HT-29 (cell line): ENCODE measurements around the gene GGT5. TPM values are rescaled to one million over a fixed set of nuclear protein-coding genes. Genes with fewer than 3 reads are reported as not detected.
"Not testable (repeated sequence)": the region's sequence is repeated elsewhere in the genome, so short reads cannot be mapped to it uniquely, and the experiment has no call there.

Experiments used
- DNase-seq: peaks from one replicate; pipeline ENCODE4 v3.0.0-alpha.2; 2015; ENCODE audit warnings: low spot score
- total RNA-seq: library from RNA; depleted of rRNA; stranded (reverse); fragments of >200 nt; shearing (Covaris generic); gene quantifications from 2 replicates; pipeline ENCODE4 v1.2.3, GENCODE V29; 2014; rRNA removed

The GGT5 gene, protein sequence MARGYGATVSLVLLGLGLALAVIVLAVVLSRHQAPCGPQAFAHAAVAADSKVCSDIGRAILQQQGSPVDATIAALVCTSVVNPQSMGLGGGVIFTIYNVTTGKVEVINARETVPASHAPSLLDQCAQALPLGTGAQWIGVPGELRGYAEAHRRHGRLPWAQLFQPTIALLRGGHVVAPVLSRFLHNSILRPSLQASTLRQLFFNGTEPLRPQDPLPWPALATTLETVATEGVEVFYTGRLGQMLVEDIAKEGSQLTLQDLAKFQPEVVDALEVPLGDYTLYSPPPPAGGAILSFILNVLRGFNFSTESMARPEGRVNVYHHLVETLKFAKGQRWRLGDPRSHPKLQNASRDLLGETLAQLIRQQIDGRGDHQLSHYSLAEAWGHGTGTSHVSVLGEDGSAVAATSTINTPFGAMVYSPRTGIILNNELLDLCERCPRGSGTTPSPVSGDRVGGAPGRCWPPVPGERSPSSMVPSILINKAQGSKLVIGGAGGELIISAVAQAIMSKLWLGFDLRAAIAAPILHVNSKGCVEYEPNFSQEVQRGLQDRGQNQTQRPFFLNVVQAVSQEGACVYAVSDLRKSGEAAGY
- 0.10 TPM in 1 of 2 replicates, not detected in the other for total RNA-seq

DNA sequence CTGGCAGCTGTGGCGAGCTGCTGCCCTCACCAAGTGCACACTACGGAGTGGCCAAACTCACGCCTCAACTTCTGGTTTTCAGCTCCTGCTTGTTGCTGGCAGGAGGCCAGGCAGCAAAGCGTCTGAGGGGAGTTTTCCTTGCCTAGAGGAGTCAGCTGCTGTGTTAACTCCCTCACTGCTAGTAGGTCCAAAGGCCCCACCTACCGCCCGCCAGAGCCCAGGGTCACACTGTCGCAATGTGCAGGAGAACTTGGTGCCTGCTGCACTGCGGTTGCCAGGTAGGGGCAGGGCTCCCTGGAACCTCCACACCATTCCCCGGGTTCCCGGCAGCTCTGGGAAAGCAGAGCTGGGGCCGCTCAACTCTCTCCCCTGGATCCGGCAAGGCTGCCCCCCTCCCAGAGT, at the start of gene GGT5:
Gene GGT5, minus strand, starts transcription at position 53 of the 402 bp plus-strand sequence. CDS start 357 bp downstream, outside the sequence.
- DNase-seq = not testable (repeated sequence)

DNA sequence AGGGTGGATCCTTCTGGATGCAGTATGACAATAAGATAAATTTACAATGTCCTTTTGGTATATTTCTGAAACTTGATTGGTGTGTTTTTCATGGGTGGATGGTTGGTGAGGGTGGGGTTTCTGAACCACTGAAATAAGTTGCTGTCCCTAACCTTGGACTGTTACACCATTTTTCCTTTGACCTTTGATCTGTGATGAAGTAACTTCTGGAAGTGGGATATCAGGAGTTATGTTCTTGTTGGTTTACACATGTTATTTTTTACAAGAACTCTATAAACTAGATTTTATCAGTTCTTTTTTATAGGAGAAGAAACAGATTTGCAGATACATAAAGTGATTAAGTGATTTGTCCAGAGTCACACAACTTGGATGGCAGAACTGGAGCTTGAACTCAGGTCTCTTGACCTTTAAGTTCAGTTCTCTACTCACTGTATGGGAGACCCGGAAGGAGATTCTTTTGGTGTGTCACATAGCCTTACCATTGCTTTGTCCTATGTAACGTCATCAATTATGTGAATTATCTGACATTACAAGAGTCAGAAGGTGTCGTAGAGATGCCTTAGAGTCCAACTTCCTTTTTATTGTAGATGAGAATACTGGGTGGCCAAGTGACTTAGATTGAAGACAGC, 47.4 kb upstream of the GGT5 start:
- DNase-seq = not testable (repeated sequence)

DNA sequence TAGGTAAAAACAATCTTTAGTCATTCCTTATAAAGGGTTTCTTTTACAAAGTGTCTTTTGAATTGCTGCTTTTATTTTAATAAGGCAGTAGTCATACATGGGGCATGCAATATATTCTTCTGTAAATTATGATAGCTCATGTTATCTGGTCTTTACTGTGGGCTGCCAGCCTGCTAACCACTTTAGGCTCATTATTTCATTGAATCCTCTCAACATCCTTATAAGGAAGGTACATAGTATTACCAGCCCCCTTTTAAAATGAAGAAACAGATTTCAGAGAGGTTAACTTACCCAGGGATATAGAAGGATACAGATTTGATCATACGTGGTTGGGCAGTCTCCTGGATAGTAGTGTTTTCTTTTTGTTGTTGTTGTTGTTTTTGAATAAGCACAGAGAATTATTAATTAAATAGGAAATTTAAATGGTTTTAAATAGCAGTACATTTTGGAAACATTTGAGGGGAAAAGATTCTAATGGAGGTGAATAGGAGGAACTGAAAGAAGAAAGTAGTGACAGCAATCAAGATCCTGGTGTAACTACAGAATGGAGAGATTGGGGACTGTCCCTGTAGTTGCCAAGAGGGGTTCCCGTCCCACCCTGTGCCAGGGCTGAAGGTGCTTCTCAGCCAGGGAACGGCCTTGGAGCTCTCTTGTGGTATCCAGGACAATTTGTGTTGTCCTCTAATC, 46.8 kb upstream of the GGT5 start:
- no peak for DNase-seq

DNA sequence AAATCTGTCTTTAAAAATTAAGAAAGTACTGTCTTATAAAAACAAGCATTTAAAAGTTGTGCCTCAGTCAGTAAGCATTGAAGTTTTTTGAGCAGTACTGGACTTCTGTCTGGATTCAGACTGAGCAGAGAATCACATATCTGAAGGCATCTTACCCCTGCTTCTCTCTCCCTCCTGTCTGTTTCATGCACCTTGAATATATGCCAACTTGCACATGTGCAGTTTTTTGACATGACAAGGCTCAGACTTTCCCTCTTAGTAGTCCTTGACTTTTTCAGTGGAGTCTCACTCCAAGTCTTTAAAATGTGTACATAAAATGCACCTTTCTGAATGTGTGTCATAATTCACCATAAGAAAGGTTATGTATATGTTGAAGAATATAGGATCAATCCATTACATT, 45.6 kb upstream of the GGT5 start:
- DNase-seq = no peak

DNA sequence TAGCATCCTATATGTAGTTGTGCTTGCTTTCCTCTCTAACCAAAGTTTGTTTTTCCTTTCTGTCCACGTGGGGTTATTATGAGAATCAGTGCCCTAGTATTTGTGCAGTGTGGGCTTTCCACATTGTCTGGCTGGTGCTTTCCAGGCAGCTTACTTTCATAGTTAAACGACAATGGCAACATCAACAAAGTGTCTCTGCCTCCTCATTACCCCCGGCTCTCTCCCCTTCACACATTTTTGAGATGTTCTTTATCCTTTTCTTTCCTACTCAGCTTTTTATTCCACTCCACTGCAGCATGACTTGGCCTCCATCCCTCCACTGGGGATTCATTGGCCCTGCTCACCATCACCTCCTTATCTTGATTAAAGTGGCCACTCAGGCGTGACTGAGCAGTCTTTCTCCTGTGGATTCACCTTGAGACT, 44.9 kb upstream of the GGT5 start:
- DNase-seq = no peak

DNA sequence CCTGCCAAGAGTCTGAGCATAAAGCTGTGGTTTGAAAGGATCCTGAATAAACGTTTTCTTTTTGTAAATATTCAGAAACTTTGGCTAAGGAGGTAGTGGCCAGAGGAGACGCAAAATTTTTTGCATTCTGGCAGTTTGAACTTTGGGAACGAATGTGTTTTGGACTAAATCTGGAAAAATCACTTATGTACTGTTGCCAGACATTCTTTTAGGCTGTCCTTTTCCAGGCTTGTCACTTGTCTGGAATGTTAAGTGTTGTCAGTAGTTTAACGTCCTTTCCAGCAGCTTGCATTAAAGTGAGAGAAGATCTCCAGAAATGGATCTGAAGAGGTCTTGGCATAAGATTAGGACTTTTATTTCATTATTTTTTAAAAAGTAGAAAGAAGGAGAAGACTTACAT, 44.2 kb upstream of the GGT5 start:
- DNase-seq = no peak

DNA sequence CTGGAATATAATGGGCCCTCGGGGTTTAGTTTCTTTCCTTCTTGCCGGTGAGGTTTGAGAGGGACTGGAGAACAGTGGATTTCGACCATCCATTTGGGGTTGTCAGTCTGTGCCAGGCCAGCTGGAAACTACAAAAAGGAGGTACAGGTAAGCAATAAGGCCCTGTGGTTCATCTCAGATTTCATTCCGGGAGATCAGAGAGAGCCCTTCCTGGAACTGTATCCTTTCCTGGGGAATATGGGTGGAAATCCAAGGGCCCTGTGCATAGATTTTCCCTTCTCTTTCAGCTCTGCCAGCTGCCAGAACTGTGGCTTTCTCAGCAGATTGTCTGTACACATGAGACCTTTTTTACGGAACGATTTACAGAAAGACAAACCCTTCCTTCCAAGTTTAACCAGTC, 42.9 kb upstream of the GGT5 start:
- not testable (repeated sequence) for DNase-seq

DNA sequence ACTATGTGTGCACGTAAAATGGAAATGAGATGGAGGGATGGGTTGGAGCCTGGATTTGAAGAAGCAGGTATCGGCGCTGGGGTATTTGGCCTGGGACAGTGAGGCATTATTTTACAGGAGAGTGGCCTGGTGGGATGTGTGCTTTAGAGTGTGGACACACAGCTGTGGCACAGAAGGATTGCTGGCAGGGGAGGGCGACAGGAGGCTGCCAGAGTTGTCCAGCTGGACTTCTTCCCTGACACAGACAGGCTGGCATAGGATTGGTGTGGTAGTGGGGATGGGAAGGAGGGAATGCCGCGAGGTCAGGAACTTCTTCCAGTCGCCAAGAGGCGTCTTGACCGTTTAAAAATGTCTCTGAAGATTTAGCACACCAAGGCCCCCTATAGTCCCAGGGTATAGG, 42.3 kb upstream of the GGT5 start:
- DNase-seq = not testable (repeated sequence)

DNA sequence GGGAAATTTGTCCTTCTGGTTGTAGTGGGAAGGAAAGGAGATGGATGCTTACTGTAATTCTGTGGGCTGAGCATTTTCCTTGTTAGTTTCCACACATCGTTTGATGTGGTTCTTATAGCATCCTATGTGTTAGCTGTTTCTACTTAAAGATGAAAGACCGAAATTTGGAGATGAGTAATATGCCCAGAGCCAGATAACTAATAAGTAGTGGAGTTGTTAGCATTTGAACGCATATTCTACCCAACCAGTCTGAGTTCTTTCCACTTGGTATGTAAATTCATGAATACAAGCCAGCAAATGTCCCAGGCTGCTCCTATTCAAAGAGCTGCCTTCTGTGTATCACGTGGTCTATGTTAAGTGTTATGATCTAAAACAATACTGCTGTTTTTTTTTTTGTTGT, 40.4 kb upstream of the GGT5 start:
- no peak for DNase-seq

DNA sequence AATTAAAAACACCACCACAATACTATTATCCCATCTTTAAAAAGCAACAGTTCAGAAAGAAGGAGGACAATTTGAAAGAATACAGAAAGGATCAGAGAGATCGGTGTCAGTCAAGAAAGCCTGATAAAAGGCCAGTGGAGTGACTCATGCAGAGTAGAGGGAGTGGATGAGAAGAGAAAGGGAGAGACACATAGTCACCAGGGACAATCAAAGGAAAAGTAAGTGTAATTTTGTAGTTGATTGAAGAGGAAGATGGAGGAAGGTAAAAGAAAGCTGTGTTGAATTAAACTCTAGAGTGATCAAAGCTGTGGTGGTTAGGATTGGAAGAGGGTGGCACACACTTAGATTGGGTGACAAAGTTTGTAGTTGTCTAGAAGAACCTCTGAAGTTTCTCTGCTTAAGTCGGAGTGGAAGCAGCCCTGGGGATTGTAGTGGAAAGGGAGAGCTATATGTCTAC, 39.9 kb upstream of the GGT5 start:
- no peak for DNase-seq

DNA sequence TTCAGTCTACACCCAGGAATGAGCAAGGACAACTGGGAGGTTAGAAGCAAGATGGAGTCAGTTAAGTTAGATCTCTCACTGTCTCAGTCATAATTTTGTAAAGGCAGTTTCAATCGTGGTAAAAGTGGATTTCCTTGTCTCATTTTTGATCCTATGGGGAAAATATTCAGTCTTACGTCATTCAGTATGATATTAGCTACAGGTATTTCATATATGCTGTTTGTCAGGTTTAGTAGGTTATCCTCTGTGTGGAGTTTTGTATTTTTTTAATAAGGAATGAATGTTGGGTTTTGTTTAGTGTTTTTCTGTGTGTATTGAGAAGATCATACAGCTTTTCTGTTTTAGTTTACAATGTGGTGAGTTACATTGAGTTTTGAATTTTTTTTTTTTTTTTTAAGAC, 37.5 kb upstream of the GGT5 start:
- DNase-seq = no peak

DNA sequence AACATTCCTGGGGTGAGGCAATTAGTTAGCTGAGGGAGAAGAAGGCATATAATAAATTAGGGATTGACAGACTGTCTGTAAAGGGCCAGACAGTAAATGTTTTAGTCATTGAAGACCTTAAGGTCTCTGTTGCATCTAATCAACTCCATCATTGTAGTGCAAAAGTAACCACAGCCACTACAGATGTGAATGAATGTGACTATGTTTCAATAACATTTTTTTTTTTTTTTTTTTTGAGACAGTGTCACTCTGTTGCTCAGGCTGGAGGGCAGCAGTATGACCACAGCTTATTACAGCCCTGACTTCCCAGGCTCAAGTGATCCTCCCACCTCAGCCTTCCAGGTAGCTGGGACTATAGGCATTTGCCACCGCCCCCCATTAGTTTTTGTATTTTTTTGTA, 35.5 kb upstream of the GGT5 start:
- not testable (repeated sequence) for DNase-seq

DNA sequence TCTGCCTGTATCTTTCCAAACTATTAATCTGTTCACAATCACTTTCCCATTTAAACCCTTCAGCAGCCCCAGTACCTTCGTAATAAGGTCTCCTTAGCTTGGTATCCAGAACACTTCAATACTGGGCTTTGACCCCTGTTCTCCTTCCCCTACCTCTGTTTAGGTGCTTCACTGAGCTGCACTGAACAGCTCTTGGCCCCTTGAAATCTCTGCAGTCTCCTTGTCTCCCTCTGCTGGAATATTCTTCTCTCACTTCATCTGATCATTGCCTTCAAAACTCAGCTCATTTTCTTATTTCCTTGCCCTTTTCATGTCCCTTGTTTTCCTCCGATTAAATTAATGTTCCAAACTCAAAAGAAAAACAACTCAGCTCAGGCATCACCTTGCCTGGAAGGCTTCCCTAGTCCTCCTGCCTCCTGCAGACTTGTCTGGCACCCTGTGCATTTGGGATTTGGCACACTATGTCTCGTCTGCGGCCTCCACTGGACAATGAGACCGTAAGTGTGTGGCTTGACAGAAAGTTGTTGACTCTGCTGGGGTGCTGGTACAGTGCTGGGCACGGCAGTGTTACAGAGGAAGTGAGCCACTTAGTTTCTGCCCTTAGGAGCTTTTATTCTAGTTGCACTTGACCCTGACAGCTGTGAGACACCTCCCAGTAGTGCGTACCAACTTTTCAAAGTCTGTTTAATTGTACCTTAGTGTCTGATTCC, 30.0 kb upstream of the GGT5 start:
- not testable (repeated sequence) for DNase-seq

DNA sequence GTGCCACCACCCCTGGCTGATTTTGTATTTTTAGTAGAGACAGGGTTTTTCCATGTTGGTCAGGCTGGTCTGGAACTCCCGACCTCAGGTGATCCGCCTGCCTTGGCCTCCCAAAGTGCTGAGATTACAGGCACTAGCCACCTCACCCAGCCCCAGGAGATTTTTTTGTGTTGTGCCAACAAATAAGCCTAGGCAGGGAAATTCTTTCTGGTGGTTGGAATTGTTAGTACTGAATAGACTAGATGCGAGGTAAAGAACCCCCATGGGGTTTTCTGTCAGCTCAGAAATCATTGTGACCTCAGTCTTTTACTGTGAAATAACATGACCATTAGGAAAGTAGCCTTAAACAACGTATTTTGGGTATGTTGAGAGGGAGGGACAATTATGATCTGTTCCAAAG, 29.0 kb upstream of the GGT5 start:
- not testable (repeated sequence) for DNase-seq

DNA sequence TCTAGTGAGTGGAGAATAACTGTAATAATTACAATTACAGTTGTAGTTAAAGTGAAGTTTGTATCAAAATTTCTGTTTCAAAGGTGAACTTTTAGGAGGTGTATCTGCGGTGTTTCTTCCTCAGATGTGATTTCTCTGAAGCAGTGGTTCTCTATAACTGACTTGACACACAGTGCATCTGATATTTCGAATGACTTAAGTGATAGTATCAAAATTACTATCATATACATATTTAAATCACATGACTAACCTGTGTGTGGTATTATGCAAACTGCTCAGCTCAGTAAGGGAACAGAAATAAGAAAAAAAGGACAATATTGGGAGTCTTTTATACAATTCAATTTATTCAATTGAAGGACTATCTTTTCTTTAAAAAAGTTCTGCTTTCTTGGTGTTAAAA, 28.1 kb upstream of the GGT5 start:
- not testable (repeated sequence) for DNase-seq

DNA sequence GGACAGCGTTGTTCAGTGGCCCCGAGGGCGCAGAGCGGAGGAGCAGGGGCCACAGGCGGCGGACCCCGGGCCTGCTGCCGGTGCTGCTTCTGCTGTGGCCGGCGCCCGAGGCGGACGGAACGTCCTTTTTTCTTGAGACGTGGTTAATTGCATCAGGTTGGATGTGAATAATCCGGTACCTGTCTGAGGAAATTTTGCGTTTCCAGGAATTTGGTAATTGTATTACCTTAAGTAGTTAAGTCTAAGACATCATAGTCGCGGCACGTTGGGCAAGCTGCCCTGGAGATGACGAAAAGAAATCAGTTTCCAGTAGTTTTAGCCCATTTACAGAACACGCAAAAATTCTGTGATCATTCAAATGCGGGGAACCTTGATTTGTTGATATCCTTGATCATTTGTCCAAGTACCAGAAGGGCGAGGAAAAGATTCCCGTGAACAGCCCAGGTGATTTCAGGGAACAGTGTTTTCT, 26.5 kb upstream of the GGT5 start:
- peak; percentile 17 for DNase-seq

DNA sequence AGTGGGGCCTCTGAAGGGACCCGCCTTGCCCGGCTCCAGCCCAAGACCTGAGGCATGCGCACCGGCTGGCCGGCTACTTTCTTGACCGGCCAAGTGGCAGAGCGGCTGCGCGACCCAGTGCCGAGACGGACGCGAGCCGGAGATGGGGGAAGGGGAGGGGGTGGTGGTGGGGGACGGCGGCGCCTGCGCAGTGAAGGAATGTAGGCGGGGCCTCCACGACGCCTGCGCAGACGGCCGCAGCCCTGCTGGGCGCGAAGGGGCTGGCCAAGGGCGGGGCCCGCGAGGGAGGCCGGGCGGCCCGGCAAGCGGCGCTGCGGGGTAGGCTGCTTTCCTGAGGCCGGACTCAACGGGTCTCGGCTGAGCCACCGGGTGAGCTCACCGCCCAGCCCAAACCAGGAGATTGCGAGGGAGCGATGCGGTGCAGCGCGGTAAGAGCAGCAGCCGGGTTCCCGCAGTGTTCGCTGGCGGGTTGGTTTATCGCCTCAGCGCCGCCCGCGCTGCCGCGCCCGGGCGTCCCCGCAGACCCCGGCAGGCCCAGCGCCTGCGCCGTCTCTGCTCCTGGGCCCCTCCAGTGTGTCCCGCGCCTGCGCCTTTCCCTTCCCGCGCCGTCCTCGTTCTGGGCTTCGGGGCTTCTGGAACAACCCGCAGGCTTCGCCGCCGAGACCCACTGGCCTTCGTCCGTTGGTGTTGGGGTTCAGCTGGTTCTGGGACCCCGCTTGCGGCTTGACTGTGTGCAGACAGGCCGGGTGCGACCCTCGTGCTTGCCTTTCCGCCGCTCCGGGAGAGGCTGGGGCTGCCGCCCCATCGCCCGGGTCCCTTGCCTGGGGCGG, 25.9 kb upstream of the GGT5 start, which contains the start of gene SPECC1L:
Gene SPECC1L, plus strand, starts transcription at position 276 of the 830 bp plus-strand sequence. CDS start 31,401 bp downstream, outside the sequence.
- DNase-seq = peak; percentile 88

DNA sequence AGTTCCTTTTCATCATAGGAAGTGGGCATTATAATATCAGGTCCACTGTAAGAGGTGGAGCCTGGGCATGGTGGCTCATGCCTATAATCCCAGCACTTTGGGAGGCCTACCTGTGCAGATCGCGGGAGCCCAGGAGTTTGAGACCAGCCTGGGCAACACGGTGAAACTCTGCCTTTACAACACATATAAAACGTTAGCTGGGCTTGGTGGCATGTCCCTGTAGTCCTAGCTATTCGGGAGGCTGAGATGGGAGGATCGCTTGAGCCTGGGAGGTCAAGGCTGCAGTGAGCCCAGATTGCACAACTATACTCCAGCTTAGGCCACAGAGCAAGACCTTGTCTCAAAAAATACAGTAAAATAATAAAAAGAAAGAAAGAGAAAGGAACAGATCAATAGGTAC, 21.6 kb upstream of the GGT5 start:
- DNase-seq = not testable (repeated sequence)

DNA sequence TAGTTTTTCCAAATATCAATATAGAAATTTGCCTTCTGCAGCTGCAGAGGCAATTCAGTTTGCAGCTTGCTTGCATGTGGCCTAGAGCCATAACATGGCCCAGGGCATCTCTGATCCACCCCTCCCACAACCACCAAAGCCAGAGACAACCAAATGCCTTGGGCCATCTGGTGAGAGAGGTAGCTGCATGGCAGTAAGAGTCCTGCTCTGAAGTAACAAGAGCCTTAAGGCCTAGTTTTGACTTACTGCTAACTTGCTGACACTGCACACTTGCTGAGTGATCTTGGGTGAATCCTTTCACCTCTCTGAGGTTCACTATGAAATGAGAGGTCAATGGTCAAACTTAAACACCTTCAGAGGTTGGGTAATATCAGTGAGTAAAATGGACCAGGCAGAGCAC, 20.9 kb upstream of the GGT5 start:
- no peak for DNase-seq

DNA sequence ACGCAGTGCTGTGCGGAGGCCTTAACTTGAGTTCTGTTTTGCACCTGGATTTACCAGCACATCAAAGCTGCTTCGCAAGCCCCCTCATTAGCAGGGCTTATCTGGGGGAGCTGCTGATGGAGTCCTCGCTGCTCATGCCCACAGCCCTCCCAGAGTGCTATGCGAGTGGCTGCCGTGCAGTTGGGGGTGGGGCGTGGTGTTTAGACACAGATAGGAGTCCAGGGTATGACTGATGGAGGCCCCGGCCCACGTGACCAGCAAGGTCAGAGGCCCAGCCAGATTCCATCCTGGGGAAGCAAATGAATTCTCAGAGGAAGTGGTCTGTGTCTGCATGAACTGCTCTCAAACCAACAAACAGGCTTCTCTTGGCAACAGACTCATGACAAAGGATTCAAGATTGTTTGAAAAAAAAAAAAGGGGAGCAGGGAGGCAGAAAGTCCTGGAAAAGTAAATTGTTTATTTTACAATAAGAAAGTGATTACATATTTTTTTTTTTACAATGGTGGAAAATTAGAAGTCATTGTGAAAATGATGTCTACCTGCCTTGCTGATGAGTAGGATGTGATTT, 19.5 kb upstream of the GGT5 start:
- not testable (repeated sequence) for DNase-seq
